Natural killer cell (primary cell): ENCODE data around the gene CARD11. TPM values are rescaled to one million over a fixed set of nuclear protein-coding genes. Genes with fewer than 3 reads are reported as not detected.

ENCODE experiments used
- ATAC-seq, 3 donors: fragments of 150-1000 bp in 2 of 3; fragments of 200-7000 bp in 1 of 3; cut with Tn5 transposase; 1 replicate in 1 of 3; 2 replicates in 2 of 3; pipeline ENCODE4 v1.10.0; 2021; ENCODE audit warnings: mild to moderate bottlenecking in 2 of 3, moderate library complexity in 2 of 3
- DNase-seq, 2 donors: peaks; one replicate each; pipeline versions ENCODE4 v3.0.0 to v3.0.0-alpha.2; 2013 to 2021; ENCODE audit warnings: mixed read lengths in 1 of 2
- H3K27ac ChIP-seq: one replicate; pipeline ENCODE4 v1.5.1; 2013; ENCODE audit warnings: mild to moderate bottlenecking, low read length
- H3K27me3 ChIP-seq: one replicate; pipeline ENCODE4 v1.6.1; 2013; ENCODE audit warnings: low read length; ENCODE audit not compliant: control insufficient read depth, insufficient read depth
- H3K36me3 ChIP-seq: one replicate; pipeline ENCODE4 v1.6.1; 2013; ENCODE audit warnings: low read length; ENCODE audit not compliant: control insufficient read depth, insufficient read depth
- H3K4me1 ChIP-seq: one replicate; pipeline ENCODE4 v1.6.1; 2013; ENCODE audit warnings: low read length; ENCODE audit not compliant: control insufficient read depth, insufficient read depth
- H3K4me3 ChIP-seq: one replicate; pipeline ENCODE4 v1.5.1; 2013; ENCODE audit warnings: low read length
- H3K9me3 ChIP-seq: one replicate; pipeline ENCODE4 v1.6.1; 2013; ENCODE audit warnings: low read length; ENCODE audit not compliant: control insufficient read depth, insufficient read depth
- H3K27ac Mint-ChIP-seq, 2 donors: one replicate each; pipeline ENCODE4 v1.8.0; 2022; ENCODE audit warnings: mild to moderate bottlenecking in 2 of 2, mixed read lengths in 2 of 2, moderate library complexity in 1 of 2
- H3K27me3 Mint-ChIP-seq, 2 donors: one replicate each; pipeline ENCODE4 v1.8.0; 2022; ENCODE audit warnings: low read depth in 2 of 2, mixed read lengths in 2 of 2
- H3K36me3 Mint-ChIP-seq: one replicate; pipeline ENCODE4 v1.8.0; 2022; ENCODE audit warnings: mixed read lengths
- H3K4me1 Mint-ChIP-seq, 2 donors: one replicate each; pipeline ENCODE4 v1.8.0; 2022; ENCODE audit warnings: mixed read lengths in 2 of 2
- H3K4me3 Mint-ChIP-seq: one replicate; pipeline ENCODE4 v1.8.0; 2022; ENCODE audit warnings: mild to moderate bottlenecking, moderate library complexity, mixed read lengths
- H3K9me3 Mint-ChIP-seq, 2 donors: one replicate each; pipeline ENCODE4 v1.8.0; 2022; ENCODE audit warnings: mixed read lengths in 2 of 2
- WGBS: methylation state at CpG from one replicate; pipeline ENCODE4 v1.1.7; 2013; ENCODE audit warnings: missing lambda C conversion rate; ENCODE audit not compliant: insufficient coverage; 5-methylcytosine and 5-hydroxymethylcytosine counted together
- intact Hi-C: fragments of 100-400 bp; cut with micrococcal nuclease; formaldehyde crosslinking; loops from one replicate; pipeline ENCODE4 v1.14.2; 2022
- total RNA-seq, 4 donors: library from RNA; stranded (reverse); fragments of 120-200 nt in 1 of 4; gene quantifications; one replicate each; pipeline versions ENCODE4 v1.2.3 to v1.2.4, GENCODE V29; 2013 to 2022
- TF ChIP-seq, protein P1 (sequence below): fragments of 200-600 bp; IDR thresholded peaks from one replicate; pipeline ENCODE4 v1.8.0; 2022; ENCODE audit warnings: antibody characterized with exemption

CARD11 gene
- total RNA-seq, 3 donors from 2014 or later (not counting 1 experiment from before 2014, with no cell fraction given) = 196 to 233 (median 199) TPM

DNA sequence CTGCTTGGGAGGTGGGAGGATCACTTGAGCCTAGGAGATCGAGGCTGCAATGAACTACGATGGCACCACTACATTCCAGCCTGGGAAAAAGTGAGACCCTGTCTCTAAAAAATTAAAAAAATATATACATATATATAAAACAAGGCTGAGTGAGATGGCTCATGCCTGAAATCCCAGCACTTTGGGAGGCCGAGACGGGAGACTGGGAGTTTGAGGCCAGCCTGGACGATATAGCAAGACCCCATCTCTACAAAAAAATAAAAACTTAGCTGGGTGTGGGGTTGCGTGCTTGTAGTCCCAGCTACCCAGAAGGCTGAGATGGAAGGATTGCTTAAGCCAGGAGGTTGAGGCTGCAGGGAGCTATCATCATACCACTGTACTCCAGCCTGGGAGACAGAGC, 87.6 kb downstream of the CARD11 start:
- H3K36me3 ChIP-seq = peaks cover 28% of the 10 kb centered on the region

DNA sequence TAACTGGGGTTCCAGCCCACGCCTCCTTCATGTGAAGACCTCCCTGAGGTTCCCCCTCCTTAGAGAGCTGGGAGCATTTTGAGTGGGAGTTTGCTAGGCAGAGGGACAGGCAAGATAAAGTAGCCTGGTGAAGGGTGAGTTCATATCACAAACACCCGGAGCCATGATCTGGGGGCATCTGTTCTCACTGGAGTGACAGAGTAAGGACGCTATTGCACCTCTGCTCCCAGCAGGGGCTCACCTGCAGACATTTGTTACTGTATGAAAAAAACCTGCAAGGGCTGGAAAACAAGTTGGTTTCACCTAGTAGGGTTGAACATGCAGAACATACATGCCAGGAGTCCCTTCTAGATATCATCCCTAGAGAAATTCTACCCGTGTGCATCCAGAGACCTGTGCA, 88.4 kb downstream of the CARD11 start:
- TF ChIP-seq, protein P1, sequence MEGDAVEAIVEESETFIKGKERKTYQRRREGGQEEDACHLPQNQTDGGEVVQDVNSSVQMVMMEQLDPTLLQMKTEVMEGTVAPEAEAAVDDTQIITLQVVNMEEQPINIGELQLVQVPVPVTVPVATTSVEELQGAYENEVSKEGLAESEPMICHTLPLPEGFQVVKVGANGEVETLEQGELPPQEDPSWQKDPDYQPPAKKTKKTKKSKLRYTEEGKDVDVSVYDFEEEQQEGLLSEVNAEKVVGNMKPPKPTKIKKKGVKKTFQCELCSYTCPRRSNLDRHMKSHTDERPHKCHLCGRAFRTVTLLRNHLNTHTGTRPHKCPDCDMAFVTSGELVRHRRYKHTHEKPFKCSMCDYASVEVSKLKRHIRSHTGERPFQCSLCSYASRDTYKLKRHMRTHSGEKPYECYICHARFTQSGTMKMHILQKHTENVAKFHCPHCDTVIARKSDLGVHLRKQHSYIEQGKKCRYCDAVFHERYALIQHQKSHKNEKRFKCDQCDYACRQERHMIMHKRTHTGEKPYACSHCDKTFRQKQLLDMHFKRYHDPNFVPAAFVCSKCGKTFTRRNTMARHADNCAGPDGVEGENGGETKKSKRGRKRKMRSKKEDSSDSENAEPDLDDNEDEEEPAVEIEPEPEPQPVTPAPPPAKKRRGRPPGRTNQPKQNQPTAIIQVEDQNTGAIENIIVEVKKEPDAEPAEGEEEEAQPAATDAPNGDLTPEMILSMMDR = no peak
- H3K4me1 ChIP-seq = peaks cover 72% of the 10 kb centered on the region
- peaks cover 71 to 74% of the 10 kb centered on the region in 2 donors for H3K4me1 Mint-ChIP-seq
- peak overlapping the region; percentile 25 for H3K4me3 Mint-ChIP-seq
- peak overlapping the region; percentile 85 to 91 for H3K27ac Mint-ChIP-seq
- no peaks in the 10 kb centered on the region for H3K27me3 Mint-ChIP-seq
- no peak overlapping the region for H3K4me3 ChIP-seq
- peak overlapping the region; percentile 76 for H3K27ac ChIP-seq
- H3K36me3 Mint-ChIP-seq = peaks cover 11% of the 10 kb centered on the region
- H3K36me3 ChIP-seq = peaks cover 28% of the 10 kb centered on the region
- 92% methylated on average over 3 of the region's 4 CpGs for WGBS
- intact Hi-C loops = no loop called here
- H3K9me3 Mint-ChIP-seq = no peaks in the 10 kb centered on the region
- H3K9me3 ChIP-seq = no peaks in the 10 kb centered on the region
- DNase-seq (no peak), ATAC-seq (no peak)
- no peaks in the 10 kb centered on the region for H3K27me3 ChIP-seq

More for the DNA sequence above, 87.6 kb downstream of the CARD11 start:
- Mint-ChIP-seq H3K9me3 (no peaks in the 10 kb centered on the region), H3K27ac (peak overlapping the region; percentile 85 to 91), H3K4me1 (peaks cover 63 to 66% of the 10 kb centered on the region in 2 donors), H3K36me3 (peaks cover 3% of the 10 kb centered on the region), H3K27me3 (no peaks in the 10 kb centered on the region), H3K4me3 (no peak overlapping the region)
- H3K27me3 ChIP-seq = no peaks in the 10 kb centered on the region
- H3K4me3 ChIP-seq = no peak overlapping the region
- peak overlapping the region; percentile 15 for H3K27ac ChIP-seq
- peaks cover 72% of the 10 kb centered on the region for H3K4me1 ChIP-seq
- DNase-seq (no peak), ATAC-seq (no peak)
- TF ChIP-seq, protein P1 = no peak
- intact Hi-C loops = loop anchor here (2.0 kb wide), 1 partner anchor 27 kb away; no protein-coding TSS in a partner anchor
- WGBS = 100% methylated on average over 4 of the region's 6 CpGs
- H3K9me3 ChIP-seq = no peaks in the 10 kb centered on the region

DNA sequence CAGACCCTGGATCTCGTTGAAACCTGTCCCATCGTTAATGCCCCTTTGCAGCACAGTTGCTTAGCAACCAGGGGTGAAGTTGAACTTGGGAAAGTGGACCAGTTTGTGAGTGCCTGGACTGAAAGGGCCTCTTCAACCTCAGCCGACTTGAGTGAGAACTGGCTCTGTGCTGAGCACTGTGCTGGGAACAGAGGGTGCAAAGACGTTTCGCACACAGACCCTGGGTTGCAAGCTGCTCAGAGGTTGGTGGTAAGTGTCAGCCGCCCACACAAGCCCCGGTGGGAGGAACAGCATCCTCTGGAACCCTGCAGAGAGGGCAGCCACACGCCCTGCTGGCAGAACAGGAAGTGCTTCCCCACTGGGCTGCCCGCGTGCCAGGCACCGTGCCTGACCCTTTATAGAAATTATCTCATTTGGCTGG, 89.2 kb downstream of the CARD11 start:
- H3K4me1 Mint-ChIP-seq = peaks cover 72 to 75% of the 10 kb centered on the region in 2 donors
- intact Hi-C loops = loop anchor here (5.0 kb wide), 2 partner anchors 83 to 193 kb away; no protein-coding TSS in a partner anchor

More for the DNA sequence above, 89.2 kb downstream of the CARD11 start:
- Histone ChIP-seq H3K36me3 (peaks cover 28% of the 10 kb centered on the region), H3K27me3 (no peaks in the 10 kb centered on the region), H3K4me1 (peaks cover 65% of the 10 kb centered on the region), H3K4me3 (no peak overlapping the region), H3K9me3 (no peaks in the 10 kb centered on the region), H3K27ac (peak overlapping the region; percentile 76)
- Mint-ChIP-seq H3K27me3 (no peaks in the 10 kb centered on the region), H3K9me3 (no peaks in the 10 kb centered on the region), H3K27ac (peak overlapping the region; percentile 85 to 91), H3K36me3 (peaks cover 14% of the 10 kb centered on the region), H3K4me3 (peak overlapping the region; percentile 71)
- DNase-seq = peak; percentile 30 to 52
- ATAC-seq = peak; percentile 19 to 58 (median 42)
- WGBS = 13% methylated on average over 11 of the region's 11 CpGs
- TF ChIP-seq, protein P1 = no peak
